ACC112 (cell line): ENCODE measurements around the gene FAM81B.
"Not testable (repeated sequence)": the region's sequence is repeated elsewhere in the genome, so short reads cannot be mapped to it uniquely, and the experiment has no call there.

Experiments
- H2AFZ ChIP-seq: fragments of 200-600 bp; sonication (generic); one replicate; pipeline ENCODE4 v1.6.0; 2017; ENCODE audit warnings: antibody characterized with exemption, low read length; ENCODE audit not compliant: unreplicated experiment
- H3K27ac ChIP-seq: fragments of 200-600 bp; sonication (generic); 2 replicates; pipeline ENCODE4 v1.5.1; 2014; ENCODE audit warnings: low read depth, mild to moderate bottlenecking, antibody characterized with exemption, low read length, moderate library complexity
- H3K27me3 ChIP-seq: fragments of 200-600 bp; sonication (generic); 2 replicates; pipeline ENCODE4 v1.6.1; 2014; ENCODE audit warnings: mild to moderate bottlenecking, antibody characterized with exemption, low read length, moderate library complexity, mixed read lengths; ENCODE audit not compliant: insufficient read depth
- H3K36me3 ChIP-seq: fragments of 200-600 bp; sonication (generic); 2 replicates; pipeline ENCODE4 v1.6.1; 2016; ENCODE audit warnings: mild to moderate bottlenecking, antibody characterized with exemption, low read length, moderate library complexity, mixed read lengths; ENCODE audit not compliant: insufficient read depth
- H3K4me1 ChIP-seq: fragments of 200-600 bp; sonication (generic); one replicate; pipeline ENCODE4 v1.6.1; 2016; ENCODE audit warnings: low read length, mixed read lengths; ENCODE audit not compliant: insufficient read depth, unreplicated experiment, control insufficient read depth
- H3K4me3 ChIP-seq: fragments of 200-600 bp; sonication (generic); 2 replicates; pipeline ENCODE4 v1.5.1; 2014; ENCODE audit warnings: mild to moderate bottlenecking, low read depth, low read length
- H3K79me2 ChIP-seq: fragments of 200-600 bp; sonication (generic); one replicate; pipeline ENCODE4 v1.6.0; 2016; ENCODE audit warnings: low read length; ENCODE audit not compliant: control insufficient read depth, unreplicated experiment, insufficient read depth

FAM81B gene

DNA sequence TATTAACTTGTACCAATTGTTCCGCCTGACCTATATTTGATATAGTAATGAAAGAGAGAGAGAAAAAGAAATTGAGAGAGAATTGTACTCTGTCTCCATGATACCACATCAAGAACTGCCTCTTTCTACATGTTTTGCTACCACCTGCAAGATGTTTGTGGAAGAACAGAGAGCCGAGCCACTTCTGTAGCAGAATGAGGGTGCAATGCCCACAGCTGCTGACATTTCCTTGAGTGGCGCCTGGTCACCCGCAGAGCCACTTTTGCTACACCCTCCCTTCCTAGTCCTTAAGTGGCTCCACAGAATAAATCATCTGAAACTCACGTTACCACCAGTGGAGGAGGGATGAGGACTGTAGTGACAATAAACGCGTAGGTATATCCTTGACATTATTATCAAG lies 17.1 kb upstream of the FAM81B start:
- H3K36me3 ChIP-seq = no peaks in the 10 kb centered on the region

DNA sequence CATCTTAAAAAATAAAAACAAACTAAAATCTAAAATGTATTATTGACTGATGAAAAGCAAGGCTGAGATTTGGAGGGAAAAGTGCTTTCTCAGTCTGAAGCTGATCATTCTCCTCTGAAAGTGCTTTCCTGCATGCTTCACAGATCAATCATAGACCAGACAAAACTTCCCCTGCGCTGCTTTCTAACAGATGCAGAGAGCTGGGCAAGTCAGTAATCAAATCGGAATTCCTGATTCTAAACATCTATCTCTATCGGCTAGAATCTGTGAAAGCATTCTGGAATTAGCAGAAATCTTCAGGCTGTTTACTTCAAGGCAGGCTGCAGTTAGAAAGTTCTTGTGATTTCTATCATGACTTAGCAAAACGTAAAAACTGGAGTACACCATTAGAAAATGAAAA lies 15.6 kb upstream of the FAM81B start:
- Histone ChIP-seq H3K27me3 (0 out of 2 replicates have a peak, but pooled peaks cover 8% of the 10 kb centered on the region), H3K36me3 (no peaks in the 10 kb centered on the region), H2AFZ (no peak overlapping the region), H3K4me3 (no peak overlapping the region), H3K79me2 (no peaks in the 10 kb centered on the region), H3K4me1 (no peaks in the 10 kb centered on the region), H3K27ac (no peak overlapping the region)

More for the DNA sequence above, 17.1 kb upstream of the FAM81B start:
- H3K27ac ChIP-seq = no peak overlapping the region
- H3K4me3 ChIP-seq = no peak overlapping the region
- H3K79me2 ChIP-seq = no peaks in the 10 kb centered on the region
- 0 out of 2 replicates have a peak, but pooled peaks cover 8% of the 10 kb centered on the region for H3K27me3 ChIP-seq
- H2AFZ ChIP-seq = no peak overlapping the region
- H3K4me1 ChIP-seq = no peaks in the 10 kb centered on the region

DNA sequence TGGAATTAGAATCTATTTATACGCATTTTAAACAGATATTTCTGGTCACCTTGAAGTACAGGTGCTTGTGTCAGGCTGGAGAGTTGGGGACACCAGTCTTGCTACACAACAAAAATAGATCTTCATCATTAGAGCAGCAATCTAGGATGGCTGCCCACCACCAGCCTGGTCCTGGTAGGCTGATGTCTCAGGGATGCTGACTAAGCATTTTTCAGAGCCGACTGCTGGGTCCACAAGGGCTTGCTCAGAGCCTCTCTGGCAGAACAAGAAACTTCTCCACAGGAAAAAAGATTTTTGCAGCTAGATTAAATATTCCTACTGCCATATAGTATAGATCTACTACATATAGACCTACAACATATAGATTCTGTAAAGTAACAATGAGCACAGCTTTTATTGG lies 12.0 kb upstream of the FAM81B start:
- Histone ChIP-seq H3K79me2 (no peaks in the 10 kb centered on the region), H2AFZ (no peak overlapping the region), H3K27me3 (0 out of 2 replicates have a peak, but pooled peaks cover 1% of the 10 kb centered on the region), H3K4me1 (no peaks in the 10 kb centered on the region), H3K36me3 (no peaks in the 10 kb centered on the region), H3K4me3 (no peak overlapping the region), H3K27ac (no peak overlapping the region)

DNA sequence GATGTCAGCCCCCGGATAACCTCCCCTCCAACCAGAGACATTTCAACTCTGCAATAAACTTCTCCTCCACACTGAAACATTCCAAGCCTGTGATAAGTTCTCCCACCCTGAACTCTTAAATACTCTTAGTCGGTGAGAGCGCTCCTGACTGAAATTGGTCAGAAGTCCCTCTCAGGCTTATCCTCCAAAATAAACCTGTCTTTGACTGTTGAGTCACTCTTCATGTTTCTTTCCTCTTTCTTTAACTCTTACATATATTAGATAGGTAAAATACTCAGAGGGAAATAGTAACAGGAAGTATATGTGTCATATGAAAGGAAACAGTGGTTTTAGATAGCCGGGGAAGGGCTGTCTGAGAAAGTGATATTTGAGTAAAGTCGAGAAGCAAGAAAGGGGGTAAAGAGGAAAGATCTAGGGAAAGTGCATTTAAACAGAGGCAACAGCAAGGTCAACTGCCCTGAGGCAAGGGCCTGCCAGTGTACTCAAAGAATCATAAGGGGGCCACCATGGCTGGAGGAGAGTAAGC lies 11.0 kb upstream of the FAM81B start:
- Histone ChIP-seq H3K79me2 (no peaks in the 10 kb centered on the region), H2AFZ (no peak overlapping the region), H3K27ac (no peak overlapping the region), H3K4me3 (no peak overlapping the region), H3K27me3 (no peaks in the 10 kb centered on the region), H3K4me1 (no peaks in the 10 kb centered on the region), H3K36me3 (no peaks in the 10 kb centered on the region)

DNA sequence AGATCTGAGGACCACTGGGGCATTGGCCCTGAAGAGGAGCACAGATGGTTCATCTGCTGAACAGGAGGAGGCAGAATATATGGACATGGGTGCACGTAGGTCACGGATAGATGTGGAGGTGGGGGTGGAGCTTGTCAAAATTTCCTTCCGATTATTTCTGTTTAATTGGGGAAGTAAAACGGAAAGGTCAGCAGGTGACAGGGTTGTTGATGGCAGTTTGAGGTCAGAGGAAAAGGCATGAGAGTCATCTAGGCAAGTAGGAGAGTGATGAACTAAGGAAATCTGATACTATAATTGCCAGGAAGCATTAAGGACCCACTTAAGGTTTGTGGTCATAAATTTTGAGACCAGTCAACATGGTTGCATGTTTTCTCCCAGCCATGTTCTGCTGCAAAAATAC lies 8.4 kb upstream of the FAM81B start:
- Histone ChIP-seq H3K4me1 (no peaks in the 10 kb centered on the region), H3K79me2 (no peaks in the 10 kb centered on the region), H3K36me3 (no peaks in the 10 kb centered on the region), H3K4me3 (no peak overlapping the region), H2AFZ (no peak overlapping the region), H3K27me3 (no peaks in the 10 kb centered on the region), H3K27ac (no peak overlapping the region)

DNA sequence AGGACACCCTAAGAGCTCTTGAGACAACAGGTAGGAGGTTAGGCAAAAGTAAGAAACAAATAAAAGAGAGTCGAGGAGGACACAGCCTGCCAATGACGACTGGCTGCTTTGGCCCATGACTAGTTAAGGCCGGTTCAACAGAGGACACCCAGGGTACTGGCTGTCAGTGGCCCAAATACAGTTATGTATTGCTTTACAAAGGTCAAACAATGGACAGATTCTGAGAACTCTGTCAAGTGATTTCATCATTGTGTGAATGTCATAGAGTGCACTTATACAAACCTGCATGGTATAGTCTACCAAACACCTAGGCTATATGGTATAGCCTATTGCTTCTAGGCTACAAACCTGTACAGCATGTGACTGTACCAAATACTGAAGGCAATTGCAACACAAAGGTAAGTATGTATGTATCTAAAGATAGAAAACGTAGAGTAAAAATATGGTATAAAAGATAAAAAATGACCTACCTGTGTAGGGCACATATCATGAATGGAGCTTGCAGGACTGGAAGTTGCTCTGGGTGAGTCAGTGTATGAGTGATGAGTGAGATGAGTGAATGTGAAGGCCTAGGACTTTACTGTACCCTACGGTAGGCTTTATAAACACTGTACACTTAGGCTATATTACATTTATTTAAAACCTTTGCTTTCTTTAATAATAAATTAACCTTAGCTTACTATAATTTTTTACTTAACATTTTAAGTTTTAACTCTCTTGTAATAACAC lies 6.5 kb upstream of the FAM81B start:
- H2AFZ ChIP-seq = no peak overlapping the region
- H3K79me2 ChIP-seq = no peaks in the 10 kb centered on the region
- no peaks in the 10 kb centered on the region for H3K27me3 ChIP-seq
- no peak overlapping the region for H3K27ac ChIP-seq
- H3K4me3 ChIP-seq = no peak overlapping the region
- H3K36me3 ChIP-seq = no peaks in the 10 kb centered on the region
- H3K4me1 ChIP-seq = no peaks in the 10 kb centered on the region

DNA sequence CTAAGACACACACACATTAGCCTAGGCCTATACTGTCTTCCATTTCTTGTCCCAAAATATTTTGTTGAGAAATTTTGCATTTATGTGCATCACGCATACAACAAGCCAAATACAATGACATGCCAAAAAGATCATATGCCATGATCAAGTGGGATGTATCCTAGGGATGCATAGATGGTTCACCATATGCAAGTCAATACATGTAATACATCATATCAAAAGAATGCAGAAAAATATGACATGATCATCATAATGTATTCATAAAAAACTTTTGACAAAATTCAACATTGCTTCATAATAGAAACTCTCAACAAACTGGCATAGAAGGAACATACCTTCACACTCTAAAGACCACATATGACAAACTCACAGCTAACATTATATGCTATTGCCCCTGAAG lies 5.8 kb upstream of the FAM81B start:
- H3K79me2 ChIP-seq = no peaks in the 10 kb centered on the region
- H2AFZ ChIP-seq = no peak overlapping the region
- no peak overlapping the region for H3K4me3 ChIP-seq
- no peaks in the 10 kb centered on the region for H3K27me3 ChIP-seq
- no peaks in the 10 kb centered on the region for H3K36me3 ChIP-seq
- no peak overlapping the region for H3K27ac ChIP-seq
- no peaks in the 10 kb centered on the region for H3K4me1 ChIP-seq

DNA sequence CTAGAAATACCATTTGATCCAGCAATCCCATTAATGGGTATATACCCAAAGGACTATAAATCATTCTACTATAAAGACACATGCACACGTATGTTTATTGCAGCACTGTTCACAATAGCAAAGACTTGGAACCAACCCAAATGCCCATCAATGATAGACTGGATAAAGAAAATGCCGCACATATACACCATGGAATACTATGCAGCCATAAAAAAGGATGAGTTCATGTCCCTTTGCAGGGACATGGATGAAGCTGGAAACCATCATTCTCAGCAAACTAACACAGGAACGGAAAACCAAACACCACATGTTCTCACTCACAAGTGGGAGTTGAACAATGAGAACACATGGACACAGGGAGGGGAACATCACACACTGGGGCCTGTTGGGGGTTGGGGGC lies 799 bp downstream of the FAM81B start:
- not testable (repeated sequence) for H3K4me3 ChIP-seq, H3K79me2 ChIP-seq, H3K4me1 ChIP-seq, H3K36me3 ChIP-seq, H2AFZ ChIP-seq, H3K27ac ChIP-seq, H3K27me3 ChIP-seq

DNA sequence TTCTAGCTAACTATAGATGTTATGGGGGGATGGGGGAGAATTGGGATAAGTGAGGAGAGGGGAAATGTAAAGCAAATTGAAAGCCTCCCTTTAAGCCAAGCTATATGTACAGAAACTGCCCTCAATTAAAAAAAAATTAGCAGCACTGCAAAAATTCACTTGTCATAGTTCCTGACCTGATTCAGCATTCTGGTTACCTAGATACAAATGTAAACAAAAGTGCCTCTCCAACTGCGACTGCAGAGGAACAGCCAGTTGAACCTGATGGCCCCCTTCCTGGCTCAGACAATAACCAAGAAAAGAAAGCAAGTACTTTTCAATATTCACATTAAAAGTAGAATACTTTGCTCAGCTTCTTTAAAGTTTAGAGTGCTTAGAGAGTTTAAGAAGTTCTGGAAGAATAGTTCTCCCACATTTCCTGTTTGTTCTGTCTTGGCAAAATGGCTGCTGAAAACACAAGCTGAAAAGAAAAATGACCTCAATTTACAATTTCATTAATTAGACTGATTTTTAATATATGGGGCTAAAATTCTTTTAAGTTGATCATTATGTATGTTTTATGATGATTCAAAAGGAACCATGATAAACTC lies 1.5 kb downstream of the FAM81B start:
- H2AFZ ChIP-seq = no peak overlapping the region
- no peak overlapping the region for H3K27ac ChIP-seq
- H3K4me1 ChIP-seq = no peaks in the 10 kb centered on the region
- no peaks in the 10 kb centered on the region for H3K27me3 ChIP-seq
- no peaks in the 10 kb centered on the region for H3K36me3 ChIP-seq
- no peak overlapping the region for H3K4me3 ChIP-seq
- H3K79me2 ChIP-seq = no peaks in the 10 kb centered on the region

DNA sequence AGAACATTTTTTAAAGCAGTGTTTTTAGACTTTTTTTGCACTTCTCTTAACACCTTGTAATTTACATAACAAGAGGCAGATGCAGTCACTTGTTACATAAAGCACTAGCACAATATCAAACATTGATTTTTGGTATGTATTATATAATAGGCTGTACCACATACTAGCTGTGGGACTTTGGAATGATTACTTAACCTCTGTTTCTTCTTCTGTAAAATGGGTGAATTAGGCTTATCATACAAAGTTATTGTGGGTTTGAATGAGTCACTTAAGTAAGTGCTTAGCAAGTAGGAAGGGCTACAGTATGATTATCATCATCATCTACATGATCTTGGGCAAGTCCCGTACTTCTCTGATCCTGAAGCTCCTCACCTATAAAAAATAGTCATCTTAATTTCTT lies 2.1 kb downstream of the FAM81B start:
- Histone ChIP-seq H3K27me3 (no peaks in the 10 kb centered on the region), H3K36me3 (no peaks in the 10 kb centered on the region), H3K79me2 (no peaks in the 10 kb centered on the region), H3K4me1 (no peaks in the 10 kb centered on the region), H3K27ac (no peak overlapping the region), H3K4me3 (no peak overlapping the region), H2AFZ (no peak overlapping the region)

DNA sequence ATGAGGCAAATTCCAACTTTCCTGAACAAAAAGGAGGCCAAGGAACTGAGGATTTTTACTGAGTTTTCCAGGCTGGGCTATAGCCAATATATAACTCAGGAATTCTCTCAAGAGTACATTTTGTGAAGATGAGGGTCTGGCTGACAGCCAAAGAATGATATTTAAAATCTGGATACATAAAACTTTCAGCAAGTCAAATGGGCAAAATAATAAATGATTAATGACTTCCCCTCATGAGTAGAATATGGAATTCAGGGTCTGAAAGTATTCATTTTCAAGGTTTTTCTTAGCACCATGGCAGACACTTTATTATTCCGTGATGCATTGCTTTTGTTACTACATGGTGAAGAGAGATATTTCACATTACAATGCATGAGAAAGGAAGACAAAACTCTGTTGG lies 7.8 kb downstream of the FAM81B start:
- no peaks in the 10 kb centered on the region for H3K36me3 ChIP-seq
- H2AFZ ChIP-seq = no peak overlapping the region
- no peaks in the 10 kb centered on the region for H3K79me2 ChIP-seq
- H3K27me3 ChIP-seq = no peaks in the 10 kb centered on the region
- peaks cover 5% of the 10 kb centered on the region for H3K4me1 ChIP-seq
- H3K27ac ChIP-seq = no peak overlapping the region
- no peak overlapping the region for H3K4me3 ChIP-seq
